Right atrium auricular region (tissue), 2 donors: ENCODE results near the gene RUSF1. TPM values are rescaled to one million over a fixed set of nuclear protein-coding genes. Genes with fewer than 3 reads are reported as not detected.
A peak's percentile ranks its signal among the peaks of the same experiment; 100 is the strongest.

ENCODE experiments used
- DNase-seq: peaks from one replicate; pipeline ENCODE4 v3.0.0-alpha.2; 2019; ENCODE audit warnings: low spot score
- H3K27ac ChIP-seq, 2 donors: fragments of 200-600 bp; sonication (generic); 1 replicate in 1 of 2; 2 replicates in 1 of 2; pipeline ENCODE4 v1.5.1; 2016 to 2019
- H3K27me3 ChIP-seq, 2 donors: fragments of 200-600 bp; sonication (generic); one replicate each; pipeline versions ENCODE4 v1.5.1 to v1.6.0; 2017 to 2019
- H3K36me3 ChIP-seq: fragments of 200-600 bp; sonication (generic); one replicate; pipeline ENCODE4 v1.5.1; 2016
- H3K4me1 ChIP-seq, 2 donors: fragments of 200-600 bp; sonication (generic); one replicate each; pipeline versions ENCODE4 v1.5.1 to v1.6.0; 2017 to 2019
- H3K4me3 ChIP-seq, 2 donors: fragments of 200-600 bp; sonication (generic); 1 replicate in 1 of 2; 2 replicates in 1 of 2; pipeline ENCODE4 v1.5.1; 2017 to 2019; ENCODE audit warnings: mild to moderate bottlenecking in 1 of 2, moderate library complexity in 1 of 2
- H3K9me3 ChIP-seq, 2 donors: fragments of 200-600 bp; sonication (generic); one replicate each; pipeline ENCODE4 v1.5.1; 2019
- total RNA-seq, 2 donors: library from RNA; depleted of rRNA; stranded (reverse); fragments of >200 nt; gene quantifications; one replicate each; pipeline ENCODE4 v1.1.0, GENCODE V29; 2016
- TF ChIP-seq, protein P1 (sequence below), 2 donors: fragments of 200-600 bp; sonication (generic); IDR thresholded peaks; one replicate each; pipeline ENCODE4 v1.5.1; 2019; ENCODE audit warnings: antibody characterized with exemption in 2 of 2

RUSF1 gene
- total RNA-seq, 2 donors from 2014 or later = 33.3 TPM

DNA sequence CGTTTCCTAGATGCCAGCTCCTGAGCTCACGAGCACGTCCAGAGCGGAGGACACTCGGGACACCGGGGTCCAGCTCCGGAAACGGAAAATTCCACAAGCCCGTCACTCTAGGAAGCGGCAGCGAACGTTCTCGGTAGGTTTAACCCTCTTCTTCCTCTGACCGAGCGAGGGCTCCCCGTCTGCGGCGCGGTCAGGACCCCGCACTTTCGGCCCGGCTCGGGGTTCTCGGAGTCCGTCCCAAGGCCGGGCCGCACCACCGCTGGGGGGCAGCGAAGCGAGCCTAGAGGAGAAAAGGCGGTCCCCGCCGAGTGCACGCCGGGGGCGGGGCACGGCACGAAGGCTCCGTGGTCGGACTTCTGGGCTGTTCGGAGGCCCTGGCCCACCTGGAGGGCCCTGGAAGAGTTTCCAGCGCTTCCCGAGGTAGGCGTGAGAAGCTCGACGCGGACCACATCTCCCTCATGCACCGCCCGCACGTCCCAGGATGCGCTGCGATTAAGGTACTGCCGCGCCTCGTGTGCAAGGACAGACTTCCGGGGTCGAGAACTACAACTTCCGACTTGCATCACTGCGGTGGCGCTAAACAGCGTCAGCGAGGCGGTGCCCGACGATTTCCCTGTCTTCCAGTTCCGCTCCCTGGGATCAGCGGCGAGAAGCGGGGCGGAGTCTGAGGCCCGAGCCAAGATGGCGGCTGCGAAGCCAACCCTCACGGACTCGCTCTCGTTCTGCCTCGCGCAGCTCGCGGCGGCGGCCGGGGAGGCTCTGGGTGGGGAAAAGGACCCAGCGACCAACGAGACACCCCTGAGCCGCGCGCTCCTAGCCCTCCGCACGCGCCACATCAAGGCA lies 49.1 kb downstream of the RUSF1 start, which contains the start of gene ARMC5:
TSS of gene ARMC5 (plus strand) at position 658 of the 843 bp plus-strand sequence. CDS start at position 682, 24 bp downstream.
- H3K27me3 ChIP-seq = no peaks in the 10 kb centered on the region
- H3K4me3 ChIP-seq = peak within 1 kb of the TSS; percentile 73 to 76
- peaks cover 0 to 52% of the 10 kb centered on the region in 2 donors for H3K4me1 ChIP-seq
- H3K27ac ChIP-seq = peak within 1 kb of the TSS; percentile 98
- TF ChIP-seq, protein P1, sequence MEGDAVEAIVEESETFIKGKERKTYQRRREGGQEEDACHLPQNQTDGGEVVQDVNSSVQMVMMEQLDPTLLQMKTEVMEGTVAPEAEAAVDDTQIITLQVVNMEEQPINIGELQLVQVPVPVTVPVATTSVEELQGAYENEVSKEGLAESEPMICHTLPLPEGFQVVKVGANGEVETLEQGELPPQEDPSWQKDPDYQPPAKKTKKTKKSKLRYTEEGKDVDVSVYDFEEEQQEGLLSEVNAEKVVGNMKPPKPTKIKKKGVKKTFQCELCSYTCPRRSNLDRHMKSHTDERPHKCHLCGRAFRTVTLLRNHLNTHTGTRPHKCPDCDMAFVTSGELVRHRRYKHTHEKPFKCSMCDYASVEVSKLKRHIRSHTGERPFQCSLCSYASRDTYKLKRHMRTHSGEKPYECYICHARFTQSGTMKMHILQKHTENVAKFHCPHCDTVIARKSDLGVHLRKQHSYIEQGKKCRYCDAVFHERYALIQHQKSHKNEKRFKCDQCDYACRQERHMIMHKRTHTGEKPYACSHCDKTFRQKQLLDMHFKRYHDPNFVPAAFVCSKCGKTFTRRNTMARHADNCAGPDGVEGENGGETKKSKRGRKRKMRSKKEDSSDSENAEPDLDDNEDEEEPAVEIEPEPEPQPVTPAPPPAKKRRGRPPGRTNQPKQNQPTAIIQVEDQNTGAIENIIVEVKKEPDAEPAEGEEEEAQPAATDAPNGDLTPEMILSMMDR (IDR thresholded peaks at IDR 0.05) = peak; percentile 57 to 81
- peak; percentile 98 for DNase-seq
- H3K9me3 ChIP-seq = no peaks in the 10 kb centered on the region
- H3K36me3 ChIP-seq = peaks cover 22% of the 10 kb centered on the region

DNA sequence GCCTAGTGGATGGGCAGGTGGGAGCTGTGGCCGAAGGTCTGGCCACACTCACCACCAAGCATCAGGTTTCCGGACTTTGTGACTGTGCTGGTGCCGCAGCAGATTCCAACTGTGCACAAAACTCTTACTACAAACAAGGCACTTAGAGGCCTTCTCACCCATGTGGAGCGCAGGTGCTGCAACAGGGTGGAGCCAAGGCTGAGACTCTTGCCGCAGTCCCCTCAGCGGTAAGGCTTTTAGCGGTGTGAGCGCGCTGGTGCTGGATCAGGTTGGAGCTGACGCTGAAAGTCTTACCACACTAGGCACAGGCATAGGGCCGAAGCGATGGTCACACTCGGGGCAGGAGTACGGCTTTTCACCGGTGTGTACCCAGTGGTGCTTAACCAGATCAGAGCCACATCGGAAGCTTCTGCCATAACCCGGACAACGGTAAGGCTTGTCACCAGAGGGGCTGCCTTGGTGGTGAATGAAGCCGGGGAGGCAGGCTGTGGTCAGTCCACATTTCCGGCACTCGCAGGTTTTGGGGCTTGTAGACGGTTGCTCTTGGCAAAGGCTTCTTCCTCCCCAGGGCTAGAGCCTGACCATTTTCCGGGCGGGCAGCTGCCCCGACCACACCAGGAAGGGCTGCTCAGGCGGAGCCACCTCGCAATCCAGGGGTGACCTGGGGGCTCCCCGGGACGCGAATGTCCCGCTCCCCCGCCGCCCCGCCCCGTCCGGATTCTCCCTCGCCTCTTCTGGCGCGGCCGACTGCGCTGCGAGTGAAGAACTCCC lies 49.9 kb downstream of the RUSF1 start:
- Histone ChIP-seq H3K4me3 (peak overlapping the region; percentile 73 to 76), H3K4me1 (peaks cover 0 to 60% of the 10 kb centered on the region in 2 donors), H3K27ac (peak overlapping the region; percentile 98), H3K27me3 (no peaks in the 10 kb centered on the region), H3K9me3 (no peaks in the 10 kb centered on the region), H3K36me3 (peaks cover 15% of the 10 kb centered on the region)
- no peak for DNase-seq
- TF ChIP-seq, protein P1 (IDR thresholded peaks at IDR 0.05) = peak in 1 of 2 donors; percentile 29

DNA sequence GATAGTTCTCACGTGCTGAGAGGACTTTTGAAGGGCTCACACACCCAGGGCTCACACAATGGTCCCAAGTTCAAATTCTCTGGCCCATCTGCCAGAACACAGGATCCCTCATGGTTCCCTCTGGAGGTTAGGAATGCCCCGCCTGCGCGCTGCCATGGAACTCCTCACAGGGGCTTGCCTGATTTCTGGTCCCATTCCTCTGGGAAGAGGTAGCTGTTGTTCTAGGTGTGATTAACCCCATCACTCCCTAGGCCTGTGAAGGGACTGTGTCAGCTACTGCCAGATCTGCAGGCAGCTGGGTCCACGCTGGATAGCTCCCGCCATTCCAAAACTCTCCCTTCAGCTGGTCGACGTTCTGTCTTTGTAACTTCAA lies 51.2 kb downstream of the RUSF1 start:
- H3K27me3 ChIP-seq = no peaks in the 10 kb centered on the region
- no peaks in the 10 kb centered on the region for H3K9me3 ChIP-seq
- no peak for DNase-seq
- H3K27ac ChIP-seq = peak overlapping the region; percentile 98
- H3K4me1 ChIP-seq = peaks cover 0 to 73% of the 10 kb centered on the region in 2 donors
- TF ChIP-seq, protein P1 (IDR thresholded peaks at IDR 0.05) = no peak
- peak overlapping the region in 1 of 2 donors; percentile 73 for H3K4me3 ChIP-seq
- peaks cover 4% of the 10 kb centered on the region for H3K36me3 ChIP-seq

DNA sequence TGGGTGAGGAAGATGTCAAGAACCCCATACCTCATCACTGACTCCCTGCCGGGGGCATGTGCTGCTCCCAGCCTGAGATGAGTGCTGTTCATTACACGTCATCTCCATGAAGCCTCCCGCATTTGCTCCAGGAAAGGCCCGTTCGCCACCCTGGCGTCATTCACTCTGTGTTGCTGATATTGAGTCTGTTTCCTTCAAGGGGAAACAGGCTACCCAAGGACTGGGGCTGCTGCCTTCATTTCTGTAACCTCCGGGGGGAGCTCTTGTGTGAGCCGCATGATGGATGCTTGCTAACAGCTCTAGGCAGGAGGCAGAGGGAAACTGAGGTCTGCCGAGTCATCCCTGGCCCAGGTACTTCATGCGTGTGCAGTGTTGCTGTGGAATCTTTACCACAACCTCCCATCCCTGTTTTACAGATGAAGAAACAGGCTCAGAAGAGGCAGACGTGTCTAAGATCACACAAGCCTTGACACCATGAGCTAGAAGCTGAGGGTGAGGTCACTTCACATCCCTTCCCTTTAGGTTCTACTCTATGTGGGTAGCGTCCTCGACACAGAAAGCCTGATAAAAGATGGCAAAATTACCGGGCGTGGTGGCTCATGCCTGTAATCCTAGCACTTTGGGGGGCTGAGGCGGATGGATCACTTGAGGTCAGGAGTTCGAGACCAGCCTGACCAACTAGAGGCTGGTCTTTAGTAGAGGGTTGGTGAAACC lies 52.4 kb downstream of the RUSF1 start:
- Histone ChIP-seq H3K9me3 (no peaks in the 10 kb centered on the region), H3K27ac (peak overlapping the region in 1 of 2 donors; percentile 14), H3K27me3 (no peaks in the 10 kb centered on the region), H3K4me3 (no peak overlapping the region), H3K4me1 (peaks cover 0 to 80% of the 10 kb centered on the region in 2 donors), H3K36me3 (no peaks in the 10 kb centered on the region)
- no peak for DNase-seq
- TF ChIP-seq, protein P1 (IDR thresholded peaks at IDR 0.05) = peak in 1 of 2 donors; percentile 29
